ENCODE results near the gene EEF1AKMT2.

EEF1AKMT2 gene

GRCh38 chr10:124719213-124719851 is 72.4 kb downstream of the EEF1AKMT2 start:
- Histone ChIP-seq H3K27me3 (ENCODE audit: control insufficient read depth, insufficient read depth, low read length) (no peaks in the 10 kb centered on the region), H3K4me3 (ENCODE audit: low read depth, low read length) (no peak overlapping the region), H3K9me3 (ENCODE audit: control insufficient read depth, insufficient read depth, low read length) (no peaks in the 10 kb centered on the region), H3K36me3 (ENCODE audit: control insufficient read depth, insufficient read depth, low read length) (no peaks in the 10 kb centered on the region), H3K9ac (ENCODE audit: low read depth, low read length) (no peak overlapping the region), H3K4me1 (ENCODE audit: control insufficient read depth, insufficient read depth, low read length) (0 out of 2 replicates have a peak, but pooled peaks cover 5% of the 10 kb centered on the region), H3K27ac (ENCODE audit: low read depth, low read length) (no peak overlapping the region)

DNA sequence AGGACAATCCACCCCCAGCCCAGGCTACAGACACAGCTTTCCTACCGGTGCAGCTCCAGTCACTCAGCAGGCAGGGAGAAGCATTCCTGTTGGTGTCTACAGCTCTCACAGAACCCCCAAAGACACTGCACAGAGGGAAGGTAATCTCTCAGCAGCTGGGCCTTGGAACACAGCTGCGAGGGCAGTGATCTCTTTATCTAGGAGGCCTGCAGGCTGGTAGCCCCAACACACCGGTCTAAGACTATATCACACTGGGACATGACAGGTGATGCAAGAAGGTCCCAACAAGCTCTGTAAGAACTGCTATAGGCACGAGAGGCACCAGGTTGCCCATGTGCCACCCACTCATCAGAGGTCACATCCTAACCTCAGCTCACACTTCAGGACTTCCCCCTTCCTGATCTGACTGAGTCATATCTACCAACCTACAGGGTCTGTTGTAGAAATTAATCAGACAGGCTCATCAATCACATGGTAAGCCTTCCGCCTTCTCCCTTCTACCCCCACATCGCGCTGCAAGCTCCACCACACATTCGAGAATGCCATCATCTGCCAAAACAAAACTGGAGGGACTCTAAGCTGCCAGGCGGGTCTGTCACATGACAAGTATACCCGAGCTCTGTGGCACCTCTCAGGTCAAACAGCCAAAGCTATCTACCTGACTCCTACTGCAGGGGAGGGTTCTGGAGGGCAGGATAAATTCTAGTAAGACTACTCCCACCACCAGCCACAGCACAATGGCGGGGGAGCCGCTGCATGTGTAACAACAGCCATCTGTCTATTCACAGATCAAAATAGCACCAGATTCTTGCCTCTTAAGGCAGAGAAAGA is 73.6 kb downstream of the EEF1AKMT2 start:
- Histone ChIP-seq H3K4me1 (ENCODE audit: control insufficient read depth, insufficient read depth, low read length) (0 out of 2 replicates have a peak, but pooled peaks cover 5% of the 10 kb centered on the region), H3K9me3 (ENCODE audit: control insufficient read depth, insufficient read depth, low read length) (no peaks in the 10 kb centered on the region), H3K9ac (ENCODE audit: low read depth, low read length) (no peak overlapping the region), H3K27me3 (ENCODE audit: control insufficient read depth, insufficient read depth, low read length) (no peaks in the 10 kb centered on the region), H3K27ac (ENCODE audit: low read depth, low read length) (no peak overlapping the region), H3K4me3 (ENCODE audit: low read depth, low read length) (no peak overlapping the region), H3K36me3 (ENCODE audit: control insufficient read depth, insufficient read depth, low read length) (no peaks in the 10 kb centered on the region)

DNA sequence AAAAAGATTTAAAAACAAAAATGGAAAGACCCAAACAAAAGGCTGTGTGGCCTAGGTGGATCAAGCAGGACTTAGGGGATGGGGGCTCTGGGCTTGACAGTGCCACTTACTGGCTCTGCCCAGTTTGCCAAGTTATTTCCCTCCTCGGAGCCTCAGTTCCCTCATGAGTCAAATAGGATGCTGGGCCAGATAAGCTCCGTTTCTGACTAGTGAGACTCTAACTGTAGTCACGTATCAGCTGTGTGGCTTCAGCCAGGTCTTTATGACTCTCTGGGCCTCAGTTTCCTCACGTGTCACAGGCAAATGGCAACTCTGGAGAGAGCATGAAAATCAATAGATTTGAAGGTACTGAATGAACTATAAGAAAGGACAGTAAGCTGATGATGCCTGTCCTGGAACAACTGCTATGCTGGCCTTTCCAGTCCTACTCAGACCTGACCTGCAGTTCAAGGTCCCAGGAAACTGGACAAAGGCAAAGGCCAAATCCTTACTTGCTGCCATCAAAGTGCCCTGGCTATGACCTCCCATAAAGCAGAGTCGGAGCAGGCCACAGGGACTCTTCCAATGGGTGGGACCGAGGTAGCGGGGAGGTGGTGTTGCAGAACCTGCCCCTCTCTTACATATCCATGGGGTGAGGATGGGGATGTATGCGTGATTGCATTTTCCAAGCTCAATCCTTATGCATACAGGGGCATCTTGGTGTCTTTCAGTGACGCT is 74.5 kb downstream of the EEF1AKMT2 start:
- H3K4me1 ChIP-seq (ENCODE audit: control insufficient read depth, insufficient read depth, low read length): 0 out of 2 replicates have a peak, but pooled peaks cover 5% of the 10 kb centered on the region
- no peak overlapping the region for H3K27ac ChIP-seq (ENCODE audit: low read depth, low read length)
- H3K9ac ChIP-seq (ENCODE audit: low read depth, low read length): no peak overlapping the region
- H3K36me3 ChIP-seq (ENCODE audit: control insufficient read depth, insufficient read depth, low read length): no peaks in the 10 kb centered on the region
- H3K4me3 ChIP-seq (ENCODE audit: low read depth, low read length): no peak overlapping the region
- no peaks in the 10 kb centered on the region for H3K27me3 ChIP-seq (ENCODE audit: control insufficient read depth, insufficient read depth, low read length)
- H3K9me3 ChIP-seq (ENCODE audit: control insufficient read depth, insufficient read depth, low read length): no peaks in the 10 kb centered on the region

GRCh38 chr10:124716369-124716768 is 75.3 kb downstream of the EEF1AKMT2 start:
- Histone ChIP-seq H3K9ac (ENCODE audit: low read depth, low read length) (no peak overlapping the region; the same call in 1 of the 2 replicates), H3K9me3 (ENCODE audit: control insufficient read depth, insufficient read depth, low read length) (no peaks in the 10 kb centered on the region), H3K36me3 (ENCODE audit: control insufficient read depth, insufficient read depth, low read length) (no peaks in the 10 kb centered on the region), H3K27ac (ENCODE audit: low read depth, low read length) (no peak overlapping the region), H3K27me3 (ENCODE audit: control insufficient read depth, insufficient read depth, low read length) (no peaks in the 10 kb centered on the region), H3K4me1 (ENCODE audit: control insufficient read depth, insufficient read depth, low read length) (0 out of 2 replicates have a peak, but pooled peaks cover 5% of the 10 kb centered on the region), H3K4me3 (ENCODE audit: low read depth, low read length) (no peak overlapping the region)

GRCh38 chr10:124715439-124715838 is 76.2 kb downstream of the EEF1AKMT2 start:
- 0 out of 2 replicates have a peak, but pooled peaks cover 5% of the 10 kb centered on the region for H3K4me1 ChIP-seq (ENCODE audit: control insufficient read depth, insufficient read depth, low read length)
- H3K27me3 ChIP-seq (ENCODE audit: control insufficient read depth, insufficient read depth, low read length): no peaks in the 10 kb centered on the region
- no peaks in the 10 kb centered on the region for H3K36me3 ChIP-seq (ENCODE audit: control insufficient read depth, insufficient read depth, low read length)
- H3K9me3 ChIP-seq (ENCODE audit: control insufficient read depth, insufficient read depth, low read length): no peaks in the 10 kb centered on the region
- no peak overlapping the region for H3K9ac ChIP-seq (ENCODE audit: low read depth, low read length)
- no peak overlapping the region for H3K4me3 ChIP-seq (ENCODE audit: low read depth, low read length)
- no peak overlapping the region for H3K27ac ChIP-seq (ENCODE audit: low read depth, low read length)

GRCh38 chr10:124713679-124714255 is 77.9 kb downstream of the EEF1AKMT2 start:
- H3K36me3 ChIP-seq (ENCODE audit: control insufficient read depth, insufficient read depth, low read length): no peaks in the 10 kb centered on the region
- H3K9ac ChIP-seq (ENCODE audit: low read depth, low read length): no peak overlapping the region
- H3K4me3 ChIP-seq (ENCODE audit: low read depth, low read length): no peak overlapping the region
- H3K27ac ChIP-seq (ENCODE audit: low read depth, low read length): no peak overlapping the region
- H3K4me1 ChIP-seq (ENCODE audit: control insufficient read depth, insufficient read depth, low read length): peaks cover 7% of the 10 kb centered on the region
- no peaks in the 10 kb centered on the region for H3K27me3 ChIP-seq (ENCODE audit: control insufficient read depth, insufficient read depth, low read length)
- no peaks in the 10 kb centered on the region for H3K9me3 ChIP-seq (ENCODE audit: control insufficient read depth, insufficient read depth, low read length)

DNA sequence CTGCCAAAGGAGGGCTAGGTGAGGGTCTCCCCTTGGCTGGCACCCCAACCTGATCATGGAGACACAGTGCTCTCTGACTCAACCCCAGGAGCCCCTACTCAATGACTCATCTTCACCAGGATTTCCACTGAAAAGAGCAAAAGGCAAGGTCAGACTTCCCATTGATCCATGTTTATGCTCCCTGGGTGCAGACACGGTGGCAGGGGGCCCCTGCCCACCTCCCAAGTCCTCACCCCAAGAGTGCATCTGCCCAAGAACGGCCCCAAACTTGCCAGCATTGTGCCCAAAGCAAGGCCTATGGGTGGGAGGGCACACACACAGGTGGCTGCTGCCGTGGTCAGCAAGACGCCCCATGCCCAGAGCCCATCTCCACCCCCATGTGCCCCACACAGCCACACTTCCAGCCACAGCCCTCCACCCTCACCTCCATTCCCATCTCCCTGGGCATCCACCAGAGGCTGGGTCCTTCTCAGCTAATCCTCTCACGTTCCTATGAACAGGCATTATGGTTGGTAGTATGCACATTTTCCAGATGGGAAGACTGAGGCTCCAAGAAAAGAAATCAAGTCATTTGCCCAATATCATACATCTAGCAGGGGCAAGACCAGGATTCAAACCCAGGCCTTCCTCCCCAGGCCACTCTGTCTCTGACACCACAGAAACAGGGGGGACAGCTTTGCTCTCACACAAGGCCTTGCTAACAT is 78.8 kb downstream of the EEF1AKMT2 start:
- Histone ChIP-seq H3K9me3 (ENCODE audit: control insufficient read depth, insufficient read depth, low read length) (no peaks in the 10 kb centered on the region), H3K4me1 (ENCODE audit: control insufficient read depth, insufficient read depth, low read length) (peaks cover 15% of the 10 kb centered on the region), H3K27me3 (ENCODE audit: control insufficient read depth, insufficient read depth, low read length) (no peaks in the 10 kb centered on the region), H3K9ac (ENCODE audit: low read depth, low read length) (no peak overlapping the region), H3K27ac (ENCODE audit: low read depth, low read length) (no peak overlapping the region), H3K36me3 (ENCODE audit: control insufficient read depth, insufficient read depth, low read length) (no peaks in the 10 kb centered on the region), H3K4me3 (ENCODE audit: low read depth, low read length) (no peak overlapping the region)

GRCh38 chr10:124711145-124711544 is 80.5 kb downstream of the EEF1AKMT2 start:
- Histone ChIP-seq H3K27ac (ENCODE audit: low read depth, low read length) (no peak overlapping the region), H3K9me3 (ENCODE audit: control insufficient read depth, insufficient read depth, low read length) (no peaks in the 10 kb centered on the region), H3K4me1 (ENCODE audit: control insufficient read depth, insufficient read depth, low read length) (peaks cover 15% of the 10 kb centered on the region), H3K36me3 (ENCODE audit: control insufficient read depth, insufficient read depth, low read length) (peaks cover under 1% of the 10 kb centered on the region; the same call in 1 of the 2 replicates), H3K27me3 (ENCODE audit: control insufficient read depth, insufficient read depth, low read length) (no peaks in the 10 kb centered on the region), H3K9ac (ENCODE audit: low read depth, low read length) (no peak overlapping the region), H3K4me3 (ENCODE audit: low read depth, low read length) (no peak overlapping the region)

- Histone ChIP-seq H3K9ac (ENCODE audit: low read depth, low read length) (no peak overlapping the region), H3K4me1 (ENCODE audit: control insufficient read depth, insufficient read depth, low read length) (peaks cover 22% of the 10 kb centered on the region), H3K27ac (ENCODE audit: low read depth, low read length) (no peak overlapping the region), H3K9me3 (ENCODE audit: control insufficient read depth, insufficient read depth, low read length) (no peaks in the 10 kb centered on the region), H3K4me3 (ENCODE audit: low read depth, low read length) (no peak overlapping the region), H3K27me3 (ENCODE audit: control insufficient read depth, insufficient read depth, low read length) (no peaks in the 10 kb centered on the region), H3K36me3 (ENCODE audit: control insufficient read depth, insufficient read depth, low read length) (peaks cover 7% of the 10 kb centered on the region; the same call in 1 of the 2 replicates)
These were observed 81.3 kb downstream of the EEF1AKMT2 start for GRCh38 chr10:124710266-124710881.

DNA sequence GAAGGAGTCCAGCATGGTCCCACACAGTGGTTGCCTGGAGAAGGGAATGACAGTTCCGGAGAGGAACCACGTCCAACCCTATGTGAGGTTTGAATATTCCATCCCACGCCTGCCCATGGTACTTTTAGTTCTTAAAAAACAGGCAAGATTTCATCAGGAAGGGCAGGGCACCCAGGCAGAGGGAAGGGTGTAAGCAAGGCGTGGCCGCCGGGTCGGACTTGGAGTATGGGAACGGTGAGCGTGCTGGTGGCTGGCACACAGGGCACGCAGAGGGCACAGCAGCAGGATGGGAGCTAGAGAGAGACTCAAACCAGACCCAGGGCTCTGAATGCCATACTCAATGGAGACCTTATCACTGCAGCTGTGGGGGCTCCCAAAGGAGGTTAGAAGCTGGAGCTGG is 81.8 kb downstream of the EEF1AKMT2 start:
- H3K9ac ChIP-seq (ENCODE audit: low read depth, low read length): no peak overlapping the region
- H3K36me3 ChIP-seq (ENCODE audit: control insufficient read depth, insufficient read depth, low read length): peaks cover 7% of the 10 kb centered on the region; the same call in 1 of the 2 replicates
- no peaks in the 10 kb centered on the region for H3K27me3 ChIP-seq (ENCODE audit: control insufficient read depth, insufficient read depth, low read length)
- H3K4me1 ChIP-seq (ENCODE audit: control insufficient read depth, insufficient read depth, low read length): peaks cover 27% of the 10 kb centered on the region
- H3K27ac ChIP-seq (ENCODE audit: low read depth, low read length): no peak overlapping the region
- no peak overlapping the region for H3K4me3 ChIP-seq (ENCODE audit: low read depth, low read length)
- H3K9me3 ChIP-seq (ENCODE audit: control insufficient read depth, insufficient read depth, low read length): no peaks in the 10 kb centered on the region

Measured in HUES48 (cell line).